ENCODE measurements around the gene THBS3. TPM values are rescaled to one million over a fixed set of nuclear protein-coding genes. Genes with fewer than 3 reads are reported as not detected.

The THBS3 gene
- total and polyA plus RNA-seq, 9 of the 15 experiments (the other 6 are each of a cell fraction or from before 2014, with no cell fraction given), result 0.59 to 8.3 (median 3.2) TPM

GRCh38 chr1:155167166-155168104, 40.3 kb downstream of the THBS3 start (continued):
- TF ChIP-seq RERE (CRISPR knock-in tag; IDR thresholded peaks at IDR 0.05; ENCODE audit: borderline replicate concordance) (no peak), ZNF398 (CRISPR knock-in tag; IDR thresholded peaks at IDR 0.05) (no peak), PML (IDR thresholded peaks at IDR 0.05; ENCODE audit: low read length) (no peak; the same call in 1 of the 2 replicates), SMARCB1 (IDR thresholded peaks at IDR 0.05; ENCODE audit: insufficient read length, low read depth) (no peak), ZNF140 (CRISPR knock-in tag; IDR thresholded peaks at IDR 0.05) (no peak), GATAD2B (IDR thresholded peaks at IDR 0.05; ENCODE audit: borderline replicate concordance) (no peak), ZNF395 (CRISPR knock-in tag; IDR thresholded peaks at IDR 0.05) (no peak), ZBTB8A (IDR thresholded peaks at IDR 0.05; ENCODE audit: partially characterized antibody) (no peak), MAX (CRISPR knock-in tag; IDR thresholded peaks at IDR 0.05) (no peak), FOXO4 (CRISPR knock-in tag; IDR thresholded peaks at IDR 0.05) (no peak), STAG1 (CRISPR knock-in tag; IDR thresholded peaks at IDR 0.05; ENCODE audit: borderline replicate concordance) (peak; percentile 93), ZNF584 (CRISPR knock-in tag; IDR thresholded peaks at IDR 0.05; ENCODE audit: low read depth) (no peak), ZNF511 (CRISPR knock-in tag; IDR thresholded peaks at IDR 0.05) (no peak; the same call in 1 of the 2 replicates)
